ENCODE measurements around the gene CIRBP. TPM values are rescaled to one million over a fixed set of nuclear protein-coding genes. Genes with fewer than 3 reads are reported as not detected.
A peak's percentile ranks its signal among the peaks of the same experiment; 100 is the strongest.

The CIRBP gene
- polyA plus RNA-seq, 1 donor, result 564 TPM

GRCh38 chr19:1274852-1275259 lies 5.7 kb downstream of the CIRBP start:
- peaks cover 57% of the 10 kb centered on the region for H3K4me1 ChIP-seq (ENCODE audit: control insufficient read depth, insufficient read depth, low read length)

GRCh38 chr19:1275260-1275975 lies 6.3 kb downstream of the CIRBP start, which contains the start of gene FAM174C:
TSS of gene FAM174C (plus strand) at chr19:1275530. CDS start at chr19:1275550, 20 bp downstream.
- peaks cover 21% of the 10 kb centered on the region for H3K9me3 ChIP-seq (ENCODE audit: control insufficient read depth, low read depth, low read length)
- peaks cover 57% of the 10 kb centered on the region for H3K4me1 ChIP-seq (ENCODE audit: control insufficient read depth, insufficient read depth, low read length)
- H3K36me3 ChIP-seq (ENCODE audit: control insufficient read depth, insufficient read depth, low read length), result peaks cover 67% of the 10 kb centered on the region
- peak within 1 kb of the TSS; percentile 98 for H3K27ac ChIP-seq (ENCODE audit: low read length)
- H3K27me3 ChIP-seq (ENCODE audit: control insufficient read depth, insufficient read depth, low read length), result no peaks in the 10 kb centered on the region
- peak; percentile 97 for DNase-seq
- H3K4me3 ChIP-seq (ENCODE audit: low read length), result peak within 1 kb of the TSS; percentile 80
- no CpG with 5 or more reads among the region's 98 CpGs for WGBS (ENCODE audit: insufficient coverage, low lambda C conversion rate)

More at GRCh38 chr19:1274852-1275259, 5.7 kb downstream of the CIRBP start:
- peak overlapping the region; percentile 80 for H3K27ac ChIP-seq (ENCODE audit: low read length)
- peaks cover 21% of the 10 kb centered on the region for H3K9me3 ChIP-seq (ENCODE audit: control insufficient read depth, low read depth, low read length)
- WGBS (ENCODE audit: insufficient coverage, low lambda C conversion rate), result no CpG with 5 or more reads among the region's 44 CpGs
- peak overlapping the region; percentile 44 for H3K4me3 ChIP-seq (ENCODE audit: low read length)
- peaks cover 64% of the 10 kb centered on the region for H3K36me3 ChIP-seq (ENCODE audit: control insufficient read depth, insufficient read depth, low read length)
- H3K27me3 ChIP-seq (ENCODE audit: control insufficient read depth, insufficient read depth, low read length), result no peaks in the 10 kb centered on the region
- DNase-seq, result no peak

- H3K27ac ChIP-seq (ENCODE audit: low read length), result peak overlapping the region; percentile 98
- WGBS (ENCODE audit: insufficient coverage, low lambda C conversion rate), result no CpG with 5 or more reads among the region's 43 CpGs
- peak overlapping the region; percentile 80 for H3K4me3 ChIP-seq (ENCODE audit: low read length)
- H3K4me1 ChIP-seq (ENCODE audit: control insufficient read depth, insufficient read depth, low read length), result peaks cover 50% of the 10 kb centered on the region
- no peaks in the 10 kb centered on the region for H3K27me3 ChIP-seq (ENCODE audit: control insufficient read depth, insufficient read depth, low read length)
- DNase-seq, result no peak
- H3K36me3 ChIP-seq (ENCODE audit: control insufficient read depth, insufficient read depth, low read length), result peaks cover 60% of the 10 kb centered on the region
- peaks cover 21% of the 10 kb centered on the region for H3K9me3 ChIP-seq (ENCODE audit: control insufficient read depth, low read depth, low read length)
Observed at GRCh38 chr19:1275976-1276627, 7.0 kb downstream of the CIRBP start.

- Histone ChIP-seq H3K36me3 (ENCODE audit: control insufficient read depth, insufficient read depth, low read length) (peaks cover 55% of the 10 kb centered on the region), H3K4me1 (ENCODE audit: control insufficient read depth, insufficient read depth, low read length) (peaks cover 45% of the 10 kb centered on the region), H3K4me3 (ENCODE audit: low read length) (peak overlapping the region; percentile 80), H3K27ac (ENCODE audit: low read length) (peak overlapping the region; percentile 98), H3K27me3 (ENCODE audit: control insufficient read depth, insufficient read depth, low read length) (no peaks in the 10 kb centered on the region), H3K9me3 (ENCODE audit: control insufficient read depth, low read depth, low read length) (peaks cover 21% of the 10 kb centered on the region)
- peak in 1 of 2 donors; percentile 66 for DNase-seq
- WGBS (ENCODE audit: insufficient coverage, low lambda C conversion rate), result no CpG with 5 or more reads among the region's 10 CpGs
Observed at GRCh38 chr19:1276628-1277022, 7.5 kb downstream of the CIRBP start.

GRCh38 chr19:1277061-1277460 lies 7.9 kb downstream of the CIRBP start:
- peaks cover 51% of the 10 kb centered on the region for H3K36me3 ChIP-seq (ENCODE audit: control insufficient read depth, insufficient read depth, low read length)
- peaks cover 42% of the 10 kb centered on the region for H3K4me1 ChIP-seq (ENCODE audit: control insufficient read depth, insufficient read depth, low read length)
- H3K27ac ChIP-seq (ENCODE audit: low read length), result no peak overlapping the region
- peaks cover 20% of the 10 kb centered on the region for H3K9me3 ChIP-seq (ENCODE audit: control insufficient read depth, low read depth, low read length)
- no peaks in the 10 kb centered on the region for H3K27me3 ChIP-seq (ENCODE audit: control insufficient read depth, insufficient read depth, low read length)
- H3K4me3 ChIP-seq (ENCODE audit: low read length), result no peak overlapping the region
- DNase-seq, result no peak
- WGBS (ENCODE audit: insufficient coverage, low lambda C conversion rate), result no CpG with 5 or more reads among the region's 15 CpGs

- DNase-seq, result no peak
- H3K4me3 ChIP-seq (ENCODE audit: low read length), result no peak overlapping the region
- H3K9me3 ChIP-seq (ENCODE audit: control insufficient read depth, low read depth, low read length), result peaks cover 18% of the 10 kb centered on the region
- H3K27ac ChIP-seq (ENCODE audit: low read length), result no peak overlapping the region
- peaks cover 35% of the 10 kb centered on the region for H3K4me1 ChIP-seq (ENCODE audit: control insufficient read depth, insufficient read depth, low read length)
- H3K27me3 ChIP-seq (ENCODE audit: control insufficient read depth, insufficient read depth, low read length), result no peaks in the 10 kb centered on the region
- WGBS (ENCODE audit: insufficient coverage, low lambda C conversion rate), result no CpG with 5 or more reads among the region's 12 CpGs
- peaks cover 41% of the 10 kb centered on the region for H3K36me3 ChIP-seq (ENCODE audit: control insufficient read depth, insufficient read depth, low read length)
Observed at GRCh38 chr19:1278074-1278473, 8.9 kb downstream of the CIRBP start.

- Histone ChIP-seq H3K27ac (ENCODE audit: low read length) (no peak overlapping the region), H3K9me3 (ENCODE audit: control insufficient read depth, low read depth, low read length) (peaks cover 22% of the 10 kb centered on the region), H3K27me3 (ENCODE audit: control insufficient read depth, insufficient read depth, low read length) (no peaks in the 10 kb centered on the region), H3K4me1 (ENCODE audit: control insufficient read depth, insufficient read depth, low read length) (peaks cover 35% of the 10 kb centered on the region), H3K36me3 (ENCODE audit: control insufficient read depth, insufficient read depth, low read length) (peaks cover 32% of the 10 kb centered on the region), H3K4me3 (ENCODE audit: low read length) (no peak overlapping the region)
- no peak for DNase-seq
- WGBS (ENCODE audit: insufficient coverage, low lambda C conversion rate), result no CpG with 5 or more reads among the region's 25 CpGs
Observed at GRCh38 chr19:1278713-1279660, 9.9 kb downstream of the CIRBP start.

- H3K36me3 ChIP-seq (ENCODE audit: control insufficient read depth, insufficient read depth, low read length), result peaks cover 23% of the 10 kb centered on the region
- H3K27ac ChIP-seq (ENCODE audit: low read length), result no peak overlapping the region
- no peaks in the 10 kb centered on the region for H3K27me3 ChIP-seq (ENCODE audit: control insufficient read depth, insufficient read depth, low read length)
- peaks cover 14% of the 10 kb centered on the region for H3K9me3 ChIP-seq (ENCODE audit: control insufficient read depth, low read depth, low read length)
- DNase-seq, result peak; percentile 75 to 86
- H3K4me1 ChIP-seq (ENCODE audit: control insufficient read depth, insufficient read depth, low read length), result peaks cover 35% of the 10 kb centered on the region
- no peak overlapping the region for H3K4me3 ChIP-seq (ENCODE audit: low read length)
- WGBS (ENCODE audit: insufficient coverage, low lambda C conversion rate), result 40% methylated on average over 1 of the region's 10 CpGs
Observed at GRCh38 chr19:1279782-1280341, 10.7 kb downstream of the CIRBP start.

GRCh38 chr19:1280636-1281568 lies 11.8 kb downstream of the CIRBP start:
- H3K4me3 ChIP-seq (ENCODE audit: low read length), result no peak overlapping the region
- no peak overlapping the region for H3K27ac ChIP-seq (ENCODE audit: low read length)
- WGBS (ENCODE audit: insufficient coverage, low lambda C conversion rate), result no CpG with 5 or more reads among the region's 53 CpGs
- peaks cover 20% of the 10 kb centered on the region for H3K36me3 ChIP-seq (ENCODE audit: control insufficient read depth, insufficient read depth, low read length)
- DNase-seq, result no peak
- H3K9me3 ChIP-seq (ENCODE audit: control insufficient read depth, low read depth, low read length), result peaks cover 8% of the 10 kb centered on the region
- peaks cover 38% of the 10 kb centered on the region for H3K4me1 ChIP-seq (ENCODE audit: control insufficient read depth, insufficient read depth, low read length)
- H3K27me3 ChIP-seq (ENCODE audit: control insufficient read depth, insufficient read depth, low read length), result peaks cover 2% of the 10 kb centered on the region
